Skeletal muscle satellite cell (primary cell): Measurements from ENCODE around the gene GAK.
"Not testable (repeated sequence)": the region's sequence is repeated elsewhere in the genome, so short reads cannot be mapped to it uniquely, and the experiment has no call there.

Experiments
- H3K27me3 ChIP-seq: 2 replicates; pipeline ENCODE4 v1.7.0; 2013; ENCODE audit warnings: low read length; ENCODE audit not compliant: control insufficient read depth, insufficient read depth
- H3K36me3 ChIP-seq: 2 replicates; pipeline ENCODE4 v1.7.0; 2013; ENCODE audit warnings: mild to moderate bottlenecking, control low read depth, low read length; ENCODE audit not compliant: insufficient read depth
- H3K4me1 ChIP-seq: 2 replicates; pipeline ENCODE4 v1.7.0; 2013; ENCODE audit warnings: low read length; ENCODE audit not compliant: control insufficient read depth, insufficient read depth
- H3K4me2 ChIP-seq: 2 replicates; pipeline ENCODE4 v1.7.0; 2013; ENCODE audit warnings: mild to moderate bottlenecking, low read length
- H3K4me3 ChIP-seq: 2 replicates; pipeline ENCODE4 v1.7.0; 2013; ENCODE audit warnings: low read length
- H3K9ac ChIP-seq: 2 replicates; pipeline ENCODE4 v1.7.0; 2013; ENCODE audit warnings: mild to moderate bottlenecking, low read depth, low read length, moderate library complexity
- H3K9me3 ChIP-seq: replicated peaks from 2 replicates; pipeline ENCODE4 v1.7.0; 2013; ENCODE audit warnings: mild to moderate bottlenecking, control low read depth, low read length

GAK gene

GRCh38 chr4:926538-926937 lies 5.6 kb downstream of the GAK start:
- Histone ChIP-seq H3K9me3 (no peaks in the 10 kb centered on the region), H3K4me1 (peaks cover 14% of the 10 kb centered on the region)

GRCh38 chr4:925771-926500 lies 6.2 kb downstream of the GAK start:
- Histone ChIP-seq H3K27me3 (no peaks in the 10 kb centered on the region), H3K9me3 (no peaks in the 10 kb centered on the region), H3K36me3 (peaks cover 4% of the 10 kb centered on the region), H3K9ac (no peak overlapping the region), H3K4me2 (no peak overlapping the region), H3K4me1 (peaks cover 14% of the 10 kb centered on the region), H3K4me3 (no peak overlapping the region)

More at GRCh38 chr4:926538-926937, 5.6 kb downstream of the GAK start:
- Histone ChIP-seq H3K4me2 (no peak overlapping the region), H3K4me3 (no peak overlapping the region), H3K27me3 (no peaks in the 10 kb centered on the region), H3K9ac (no peak overlapping the region), H3K36me3 (peaks cover 4% of the 10 kb centered on the region)

DNA sequence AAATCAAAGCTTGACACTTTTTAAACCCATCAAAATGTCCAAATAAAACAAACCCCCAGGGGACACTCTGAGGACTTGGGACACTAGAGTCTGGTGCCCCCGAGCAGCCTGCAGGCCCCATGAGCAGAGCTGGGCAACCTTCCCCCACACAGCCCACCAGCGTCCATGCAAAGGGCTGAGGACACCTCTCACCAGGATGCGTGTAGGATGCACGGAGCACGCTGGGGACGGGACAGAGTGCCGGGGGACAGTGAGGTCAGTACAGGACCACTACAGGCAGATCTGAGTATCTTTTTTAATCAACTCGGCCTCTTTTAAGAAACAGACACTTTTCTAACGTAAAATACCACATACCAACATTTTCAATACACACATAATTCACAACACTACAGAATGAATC lies 6.9 kb downstream of the GAK start:
- Histone ChIP-seq H3K9ac (no peak overlapping the region), H3K9me3 (no peaks in the 10 kb centered on the region), H3K4me1 (peaks cover 6% of the 10 kb centered on the region), H3K27me3 (no peaks in the 10 kb centered on the region), H3K36me3 (peaks cover 4% of the 10 kb centered on the region), H3K4me3 (no peak overlapping the region), H3K4me2 (no peak overlapping the region)

GRCh38 chr4:924107-925096 lies 7.7 kb downstream of the GAK start:
- Histone ChIP-seq H3K4me2 (no peak overlapping the region), H3K4me3 (no peak overlapping the region), H3K9me3 (no peaks in the 10 kb centered on the region), H3K27me3 (no peaks in the 10 kb centered on the region), H3K36me3 (peaks cover 4% of the 10 kb centered on the region), H3K9ac (no peak overlapping the region), H3K4me1 (no peaks in the 10 kb centered on the region)

GRCh38 chr4:921830-922331 lies 10.2 kb downstream of the GAK start:
- Histone ChIP-seq H3K4me3 (no peak overlapping the region), H3K9ac (no peak overlapping the region), H3K9me3 (no peaks in the 10 kb centered on the region), H3K4me1 (no peaks in the 10 kb centered on the region), H3K27me3 (no peaks in the 10 kb centered on the region), H3K4me2 (no peak overlapping the region), H3K36me3 (peaks cover 4% of the 10 kb centered on the region)

DNA sequence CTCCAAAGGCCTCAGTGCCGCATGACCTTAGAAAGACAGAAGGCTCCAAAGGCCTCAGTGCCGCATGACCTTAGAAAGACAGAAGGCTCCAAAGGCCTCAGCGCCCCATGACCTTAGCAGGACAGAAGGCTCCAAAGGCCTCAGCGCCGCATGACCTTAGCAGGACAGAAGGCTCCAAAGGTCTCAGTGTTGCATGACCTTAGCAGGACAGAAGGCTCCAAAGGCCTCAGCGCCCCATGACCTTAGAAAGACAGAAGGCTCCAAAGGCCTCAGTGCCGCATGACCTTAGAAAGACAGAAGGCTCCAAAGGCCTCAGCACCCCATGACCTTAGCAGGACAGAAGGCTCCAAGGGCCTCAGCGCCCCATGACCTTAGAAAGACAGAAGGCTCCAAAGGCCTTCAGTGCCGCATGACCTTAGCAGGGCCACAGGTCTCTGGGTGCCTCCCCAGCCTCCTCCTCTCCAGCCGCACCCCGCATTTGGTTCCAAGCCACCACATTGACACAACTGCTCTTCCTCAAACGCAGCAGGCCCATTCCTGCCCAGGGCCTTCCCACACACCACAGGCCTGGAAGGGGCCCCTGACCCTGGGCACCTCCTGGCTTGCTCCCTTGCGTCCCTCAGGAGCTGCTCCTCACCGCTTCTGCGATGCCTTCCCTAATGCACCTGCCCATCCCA lies 13.0 kb downstream of the GAK start:
- not testable (repeated sequence) for H3K4me1 ChIP-seq, H3K4me3 ChIP-seq, H3K4me2 ChIP-seq, H3K27me3 ChIP-seq, H3K9ac ChIP-seq, H3K9me3 ChIP-seq, H3K36me3 ChIP-seq

- H3K9ac ChIP-seq, H3K27me3 ChIP-seq, H3K4me2 ChIP-seq, H3K4me3 ChIP-seq, H3K9me3 ChIP-seq, H3K4me1 ChIP-seq, H3K36me3 ChIP-seq: not testable (repeated sequence)
Observed at GRCh38 chr4:918591-918990, 13.5 kb downstream of the GAK start.

DNA sequence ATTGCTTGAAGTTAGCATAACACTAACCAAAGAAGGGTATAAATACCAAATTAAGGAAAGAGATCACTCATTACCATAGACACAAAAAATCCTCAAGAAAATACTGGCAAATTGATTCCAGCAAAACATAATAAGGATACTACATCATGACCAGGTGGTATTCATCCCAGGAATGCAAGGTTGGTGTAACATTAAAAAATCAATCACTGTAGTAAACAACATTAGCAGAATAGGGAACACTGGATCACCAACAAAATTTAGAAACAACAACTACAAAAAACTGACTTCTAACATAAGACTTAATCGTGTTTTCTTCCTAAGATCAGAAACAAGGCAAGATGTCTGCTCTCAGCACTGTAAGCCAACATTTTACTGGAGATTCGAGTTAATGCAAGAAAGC lies 14.1 kb downstream of the GAK start:
- no peak overlapping the region for H3K9ac ChIP-seq
- H3K4me2 ChIP-seq = no peak overlapping the region
- no peaks in the 10 kb centered on the region for H3K27me3 ChIP-seq
- no peaks in the 10 kb centered on the region for H3K4me1 ChIP-seq
- H3K9me3 ChIP-seq = no peaks in the 10 kb centered on the region
- H3K4me3 ChIP-seq = no peak overlapping the region
- peaks cover 4% of the 10 kb centered on the region for H3K36me3 ChIP-seq

GRCh38 chr4:917466-917865 lies 14.7 kb downstream of the GAK start:
- Histone ChIP-seq H3K4me3 (no peak overlapping the region), H3K4me2 (no peak overlapping the region), H3K27me3 (no peaks in the 10 kb centered on the region), H3K9ac (no peak overlapping the region), H3K4me1 (no peaks in the 10 kb centered on the region), H3K36me3 (no peaks in the 10 kb centered on the region), H3K9me3 (no peaks in the 10 kb centered on the region)

DNA sequence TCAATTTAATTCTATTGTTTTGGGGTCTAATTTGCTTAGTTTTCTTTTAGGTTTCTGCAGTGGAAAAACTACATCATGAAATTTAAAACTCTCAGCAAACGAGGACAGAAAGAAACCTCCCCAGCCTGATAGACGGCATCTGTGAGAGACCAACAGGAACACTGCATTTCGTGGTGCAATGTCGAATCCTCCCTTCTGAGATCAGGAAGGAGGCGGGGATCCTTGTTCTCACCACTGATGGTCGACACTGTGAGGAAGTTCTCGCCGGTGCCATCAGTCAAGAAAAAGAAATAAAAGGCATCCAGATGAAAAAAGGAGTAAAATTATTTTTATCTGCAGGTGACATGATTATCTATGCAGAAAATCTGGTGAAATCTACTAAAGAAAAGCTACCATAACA lies 16.5 kb downstream of the GAK start:
- Histone ChIP-seq H3K9me3 (no peaks in the 10 kb centered on the region), H3K4me1 (no peaks in the 10 kb centered on the region), H3K9ac (no peak overlapping the region), H3K4me2 (no peak overlapping the region), H3K36me3 (peaks cover 14% of the 10 kb centered on the region), H3K4me3 (no peak overlapping the region), H3K27me3 (no peaks in the 10 kb centered on the region)

GRCh38 chr4:915041-915474 lies 17.1 kb downstream of the GAK start:
- Histone ChIP-seq H3K9ac (no peak overlapping the region), H3K9me3 (no peaks in the 10 kb centered on the region), H3K4me1 (no peaks in the 10 kb centered on the region), H3K4me3 (no peak overlapping the region), H3K36me3 (peaks cover 18% of the 10 kb centered on the region), H3K4me2 (no peak overlapping the region), H3K27me3 (no peaks in the 10 kb centered on the region)
